Parathyroid adenoma (tissue), 2 donors: Measurements from ENCODE around the gene APOBEC3F.
"Not testable (repeated sequence)": the region's sequence is repeated elsewhere in the genome, so short reads cannot be mapped to it uniquely, and the experiment has no call there.

Source experiments
- H2AFZ ChIP-seq: fragments of 300-600 bp; sonication (generic); one replicate; pipeline ENCODE4 v1.7.0; 2017; ENCODE audit warnings: antibody characterized with exemption, mild to moderate bottlenecking
- H3K27ac ChIP-seq: fragments of 300-600 bp; sonication (generic); one replicate; pipeline ENCODE4 v1.7.0; 2017
- H3K27me3 ChIP-seq: fragments of 300-600 bp; sonication (generic); one replicate; pipeline ENCODE4 v1.7.0; 2017; ENCODE audit warnings: low read length; ENCODE audit not compliant: control insufficient read depth, insufficient read depth
- H3K36me3 ChIP-seq: fragments of 300-600 bp; sonication (generic); one replicate; pipeline ENCODE4 v1.7.0; 2017; ENCODE audit warnings: low read length; ENCODE audit not compliant: control insufficient read depth, insufficient read depth
- H3K4me1 ChIP-seq: fragments of 300-600 bp; sonication (generic); one replicate; pipeline ENCODE4 v1.7.0; 2017; ENCODE audit warnings: control low read depth
- H3K4me2 ChIP-seq: fragments of 300-600 bp; sonication (generic); one replicate; pipeline ENCODE4 v1.7.0; 2017; ENCODE audit warnings: low read length
- H3K4me3 ChIP-seq: fragments of 300-600 bp; sonication (generic); one replicate; pipeline ENCODE4 v1.7.0; 2017; ENCODE audit warnings: low read depth, low read length
- H3K79me2 ChIP-seq: fragments of 300-600 bp; sonication (generic); one replicate; pipeline ENCODE4 v1.7.0; 2017; ENCODE audit warnings: control low read depth
- H3K9ac ChIP-seq: fragments of 300-600 bp; sonication (generic); one replicate; pipeline ENCODE4 v1.7.0; 2017; ENCODE audit warnings: mild to moderate bottlenecking
- H3K9me3 ChIP-seq: fragments of 300-600 bp; sonication (generic); one replicate; pipeline ENCODE4 v1.7.0; 2017; ENCODE audit warnings: low read length; ENCODE audit not compliant: control insufficient read depth
- CTCF ChIP-seq: fragments of 300-600 bp; sonication (generic); IDR thresholded peaks from one replicate; pipeline ENCODE4 v1.7.0; 2017; ENCODE audit warnings: antibody characterized with exemption, mild to moderate bottlenecking
- donor health status: primary hyperparathyroidism.

APOBEC3F gene

DNA sequence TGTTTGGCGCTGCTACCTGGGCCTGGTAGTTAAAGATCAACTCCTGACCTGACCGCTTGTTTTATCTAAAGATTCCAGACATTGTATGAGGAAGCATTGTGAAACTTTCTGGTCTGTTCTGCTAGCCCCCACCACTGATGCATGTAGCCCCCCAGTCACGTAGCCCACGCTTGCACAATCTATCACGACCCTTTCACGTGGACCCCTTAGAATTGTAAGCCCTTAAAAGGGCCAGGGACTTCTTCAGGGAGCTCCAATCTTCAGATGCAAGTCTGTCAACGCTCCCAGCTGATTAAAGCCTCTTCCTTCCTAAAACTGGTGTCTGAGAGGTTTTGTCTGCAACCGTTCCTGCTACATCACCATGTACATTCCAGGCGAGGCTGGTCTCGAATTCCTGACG, 15.0 kb downstream of the APOBEC3F start:
- Histone ChIP-seq H3K4me1 (no peaks in the 10 kb centered on the region), H3K27ac (no peak overlapping the region), H3K9ac (no peak overlapping the region), H3K36me3 (no peaks in the 10 kb centered on the region), H2AFZ (no peak overlapping the region), H3K79me2 (no peaks in the 10 kb centered on the region), H3K4me2 (no peak overlapping the region), H3K27me3 (no peaks in the 10 kb centered on the region), H3K9me3 (no peaks in the 10 kb centered on the region), H3K4me3 (no peak overlapping the region)
- no peak for TF ChIP-seq CTCF

GRCh38 chr22:39061290-39061689, 20.6 kb downstream of the APOBEC3F start:
- not testable (repeated sequence) for H3K27ac ChIP-seq, H3K27me3 ChIP-seq, H3K79me2 ChIP-seq, H3K36me3 ChIP-seq, H2AFZ ChIP-seq, H3K4me2 ChIP-seq, H3K4me3 ChIP-seq, H3K4me1 ChIP-seq, H3K9me3 ChIP-seq, H3K9ac ChIP-seq

GRCh38 chr22:39061951-39062350, 21.3 kb downstream of the APOBEC3F start:
- not testable (repeated sequence) for H3K9me3 ChIP-seq, H3K4me3 ChIP-seq

GRCh38 chr22:39063904-39064303, 23.2 kb downstream of the APOBEC3F start:
- H3K79me2 ChIP-seq, H2AFZ ChIP-seq, H3K9me3 ChIP-seq, H3K27me3 ChIP-seq, H3K9ac ChIP-seq, H3K4me2 ChIP-seq, H3K27ac ChIP-seq, H3K4me1 ChIP-seq, H3K4me3 ChIP-seq, H3K36me3 ChIP-seq: not testable (repeated sequence)

More at GRCh38 chr22:39061951-39062350, 21.3 kb downstream of the APOBEC3F start:
- H3K4me1 ChIP-seq, H3K36me3 ChIP-seq, H3K27me3 ChIP-seq, H3K27ac ChIP-seq, H3K4me2 ChIP-seq, H2AFZ ChIP-seq, H3K79me2 ChIP-seq, H3K9ac ChIP-seq: not testable (repeated sequence)

- H3K79me2 ChIP-seq, H3K36me3 ChIP-seq, H3K4me3 ChIP-seq, H3K27me3 ChIP-seq, H3K27ac ChIP-seq, H3K9ac ChIP-seq, H2AFZ ChIP-seq, H3K4me1 ChIP-seq, H3K4me2 ChIP-seq, H3K9me3 ChIP-seq: not testable (repeated sequence)
These were observed 26.0 kb downstream of the APOBEC3F start for GRCh38 chr22:39066442-39067276.

DNA sequence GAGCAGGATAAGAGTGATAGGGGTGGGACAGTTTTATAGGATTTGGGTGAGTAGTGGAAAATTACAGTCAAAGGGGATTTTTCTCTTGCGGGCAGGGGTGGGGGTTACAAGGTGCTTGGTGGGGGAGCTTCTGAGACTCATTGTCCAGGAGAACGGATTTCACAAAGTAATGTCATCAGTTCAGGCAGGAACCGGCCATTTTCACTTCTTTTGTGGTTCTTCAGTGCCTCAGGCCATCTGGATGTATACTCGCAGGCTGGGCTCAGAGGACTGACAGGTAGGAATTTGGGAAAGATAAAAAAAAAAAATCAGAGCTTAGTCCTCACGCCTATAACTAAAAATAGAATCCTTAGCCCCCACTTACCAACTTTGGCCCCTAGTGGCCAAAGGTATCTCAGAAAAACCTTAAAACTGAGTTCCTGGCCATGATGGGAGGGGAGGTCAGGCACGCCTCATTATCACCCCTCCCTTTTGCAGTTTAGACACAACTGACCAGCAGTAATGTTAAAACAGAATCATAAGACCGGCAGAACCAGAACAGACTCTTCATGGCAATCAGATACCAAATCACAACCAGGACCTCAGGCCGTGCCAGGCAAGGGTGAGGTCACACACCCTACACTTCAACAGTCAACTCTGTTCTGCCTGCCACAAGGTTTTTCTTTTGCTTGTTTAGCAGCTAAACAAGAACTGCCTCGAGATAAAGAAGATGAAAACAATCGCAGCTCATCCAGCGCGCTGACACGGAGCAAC, 27.5 kb downstream of the APOBEC3F start:
- H3K36me3 ChIP-seq = no peaks in the 10 kb centered on the region
- H3K9ac ChIP-seq = no peak overlapping the region
- no peaks in the 10 kb centered on the region for H3K79me2 ChIP-seq
- H2AFZ ChIP-seq = peak overlapping the region; percentile 42
- H3K4me2 ChIP-seq = no peak overlapping the region
- H3K9me3 ChIP-seq = no peaks in the 10 kb centered on the region
- H3K4me3 ChIP-seq = no peak overlapping the region
- H3K27ac ChIP-seq = no peak overlapping the region
- H3K27me3 ChIP-seq = no peaks in the 10 kb centered on the region
- peaks cover 2% of the 10 kb centered on the region for H3K4me1 ChIP-seq
- TF ChIP-seq CTCF = no peak
